ENCODE measurements around the gene EPHA6.

EPHA6 gene

GRCh38 chr3:96836153-96836915 lies 21.9 kb downstream of the EPHA6 start:
- WGBS (ENCODE audit: extremely low coverage, insufficient coverage, low lambda C conversion rate), result no CpG with 5 or more reads among the region's 2 CpGs
- Histone ChIP-seq H3K9ac (ENCODE audit: low read length) (no peak overlapping the region), H3K36me3 (ENCODE audit: control insufficient read depth, insufficient read depth, low read length) (no peaks in the 10 kb centered on the region), H3K4ac (ENCODE audit: low read depth, low read length) (no peak overlapping the region), H3K18ac (ENCODE audit: low read length) (no peak overlapping the region), H2BK15ac (replicated peaks; ENCODE audit: low read depth) (no peak overlapping the region), H3K23ac (ENCODE audit: low read length) (no peak overlapping the region), H3K4me1 (ENCODE audit: control insufficient read depth, low read depth, low read length) (no peaks in the 10 kb centered on the region), H4K8ac (ENCODE audit: low read depth, low read length) (no peak overlapping the region), H3K79me1 (ENCODE audit: low read length) (no peaks in the 10 kb centered on the region), H3K56ac (ENCODE audit: low read length) (no peak overlapping the region), H3K79me2 (ENCODE audit: control insufficient read depth, insufficient read depth, low read length) (no peaks in the 10 kb centered on the region), H3K27me3 (ENCODE audit: insufficient read depth, low read length, poor library complexity) (no peaks in the 10 kb centered on the region), H3K4me3 (ENCODE audit: low read length) (no peak overlapping the region), H2BK5ac (ENCODE audit: low read length) (no peak overlapping the region), H3K4me2 (ENCODE audit: low read length) (no peak overlapping the region), H2BK120ac (ENCODE audit: low read depth, low read length) (no peak overlapping the region), H3K27ac (ENCODE audit: low read depth, low read length) (no peak overlapping the region), H2AK5ac (ENCODE audit: low read length) (no peak overlapping the region), H4K5ac (ENCODE audit: low read length) (no peak overlapping the region)
- DNase-seq, result no peak

- Histone ChIP-seq H3K79me1 (ENCODE audit: low read length) (no peaks in the 10 kb centered on the region), H2BK120ac (ENCODE audit: low read depth, low read length) (no peak overlapping the region), H3K4ac (ENCODE audit: low read depth, low read length) (no peak overlapping the region), H3K4me3 (ENCODE audit: low read length) (no peak overlapping the region), H3K79me2 (ENCODE audit: control insufficient read depth, insufficient read depth, low read length) (no peaks in the 10 kb centered on the region), H3K36me3 (ENCODE audit: control insufficient read depth, insufficient read depth, low read length) (no peaks in the 10 kb centered on the region), H3K9ac (ENCODE audit: low read length) (no peak overlapping the region), H4K8ac (ENCODE audit: low read depth, low read length) (no peak overlapping the region), H2AK5ac (ENCODE audit: low read length) (no peak overlapping the region), H3K56ac (ENCODE audit: low read length) (no peak overlapping the region), H2BK5ac (ENCODE audit: low read length) (no peak overlapping the region), H3K27me3 (ENCODE audit: insufficient read depth, low read length, poor library complexity) (no peaks in the 10 kb centered on the region), H3K4me1 (ENCODE audit: control insufficient read depth, low read depth, low read length) (no peaks in the 10 kb centered on the region), H3K27ac (ENCODE audit: low read depth, low read length) (no peak overlapping the region), H3K4me2 (ENCODE audit: low read length) (no peak overlapping the region), H2BK15ac (replicated peaks; ENCODE audit: low read depth) (no peak overlapping the region), H3K18ac (ENCODE audit: low read length) (no peak overlapping the region), H3K23ac (ENCODE audit: low read length) (no peak overlapping the region), H4K5ac (ENCODE audit: low read length) (no peak overlapping the region)
- WGBS (ENCODE audit: extremely low coverage, insufficient coverage, low lambda C conversion rate), result no CpG with 5 or more reads among the region's 6 CpGs
- no peak for DNase-seq
Observed at GRCh38 chr3:96843505-96844203, 29.3 kb downstream of the EPHA6 start.

- H3K79me1 ChIP-seq (ENCODE audit: low read length), result no peaks in the 10 kb centered on the region
- no peak overlapping the region for H3K4me3 ChIP-seq (ENCODE audit: low read length)
- H2BK15ac ChIP-seq (replicated peaks; ENCODE audit: low read depth), result no peak overlapping the region
- no peak overlapping the region for H4K8ac ChIP-seq (ENCODE audit: low read depth, low read length)
- H3K18ac ChIP-seq (ENCODE audit: low read length), result no peak overlapping the region
- no peak overlapping the region for H4K5ac ChIP-seq (ENCODE audit: low read length)
- H3K4me1 ChIP-seq (ENCODE audit: control insufficient read depth, low read depth, low read length), result no peaks in the 10 kb centered on the region
- no peak overlapping the region for H2BK5ac ChIP-seq (ENCODE audit: low read length)
- H2BK120ac ChIP-seq (ENCODE audit: low read depth, low read length), result no peak overlapping the region
- no peak overlapping the region for H3K27ac ChIP-seq (ENCODE audit: low read depth, low read length)
- no peak overlapping the region for H2AK5ac ChIP-seq (ENCODE audit: low read length)
- no peak overlapping the region for H3K4ac ChIP-seq (ENCODE audit: low read depth, low read length)
- DNase-seq, result no peak
- H3K23ac ChIP-seq (ENCODE audit: low read length), result no peak overlapping the region
- no peaks in the 10 kb centered on the region for H3K79me2 ChIP-seq (ENCODE audit: control insufficient read depth, insufficient read depth, low read length)
- H3K56ac ChIP-seq (ENCODE audit: low read length), result no peak overlapping the region
- H3K9ac ChIP-seq (ENCODE audit: low read length), result no peak overlapping the region
- H3K27me3 ChIP-seq (ENCODE audit: insufficient read depth, low read length, poor library complexity), result no peaks in the 10 kb centered on the region
- no peaks in the 10 kb centered on the region for H3K36me3 ChIP-seq (ENCODE audit: control insufficient read depth, insufficient read depth, low read length)
- no peak overlapping the region for H3K4me2 ChIP-seq (ENCODE audit: low read length)
Observed at GRCh38 chr3:96844204-96844514, 29.8 kb downstream of the EPHA6 start.

GRCh38 chr3:96852849-96853248 lies 38.5 kb downstream of the EPHA6 start:
- Histone ChIP-seq H3K4me1 (ENCODE audit: control insufficient read depth, low read depth, low read length) (no peaks in the 10 kb centered on the region), H3K36me3 (ENCODE audit: control insufficient read depth, insufficient read depth, low read length) (no peaks in the 10 kb centered on the region)
- WGBS (ENCODE audit: extremely low coverage, insufficient coverage, low lambda C conversion rate), result no CpG with 5 or more reads among the region's 2 CpGs

GRCh38 chr3:96860882-96861281 lies 46.5 kb downstream of the EPHA6 start:
- no peak overlapping the region for H3K4ac ChIP-seq (ENCODE audit: low read depth, low read length)
- H3K27me3 ChIP-seq (ENCODE audit: insufficient read depth, low read length, poor library complexity), result no peaks in the 10 kb centered on the region
- H2BK120ac ChIP-seq (ENCODE audit: low read depth, low read length), result no peak overlapping the region
- no peak overlapping the region for H3K27ac ChIP-seq (ENCODE audit: low read depth, low read length)
- H2BK15ac ChIP-seq (replicated peaks; ENCODE audit: low read depth), result no peak overlapping the region
- H2AK5ac ChIP-seq (ENCODE audit: low read length), result no peak overlapping the region
- no CpG with 5 or more reads among the region's 1 CpG for WGBS (ENCODE audit: extremely low coverage, insufficient coverage, low lambda C conversion rate)
- no peak overlapping the region for H3K4me3 ChIP-seq (ENCODE audit: low read length)
- no peak overlapping the region for H2BK5ac ChIP-seq (ENCODE audit: low read length)
- no peak overlapping the region for H3K4me2 ChIP-seq (ENCODE audit: low read length)
- H3K4me1 ChIP-seq (ENCODE audit: control insufficient read depth, low read depth, low read length), result no peaks in the 10 kb centered on the region
- no peak overlapping the region for H3K56ac ChIP-seq (ENCODE audit: low read length)
- H4K5ac ChIP-seq (ENCODE audit: low read length), result no peak overlapping the region
- no peak for DNase-seq
- no peak overlapping the region for H3K18ac ChIP-seq (ENCODE audit: low read length)
- no peak overlapping the region for H3K23ac ChIP-seq (ENCODE audit: low read length)
- no peaks in the 10 kb centered on the region for H3K79me2 ChIP-seq (ENCODE audit: control insufficient read depth, insufficient read depth, low read length)
- no peak overlapping the region for H4K8ac ChIP-seq (ENCODE audit: low read depth, low read length)
- no peaks in the 10 kb centered on the region for H3K36me3 ChIP-seq (ENCODE audit: control insufficient read depth, insufficient read depth, low read length)
- H3K9ac ChIP-seq (ENCODE audit: low read length), result no peak overlapping the region
- no peaks in the 10 kb centered on the region for H3K79me1 ChIP-seq (ENCODE audit: low read length)

More at GRCh38 chr3:96852849-96853248, 38.5 kb downstream of the EPHA6 start:
- Histone ChIP-seq H3K79me2 (ENCODE audit: control insufficient read depth, insufficient read depth, low read length) (no peaks in the 10 kb centered on the region), H3K56ac (ENCODE audit: low read length) (no peak overlapping the region), H3K4me2 (ENCODE audit: low read length) (no peak overlapping the region), H3K79me1 (ENCODE audit: low read length) (no peaks in the 10 kb centered on the region), H3K27ac (ENCODE audit: low read depth, low read length) (no peak overlapping the region), H3K27me3 (ENCODE audit: insufficient read depth, low read length, poor library complexity) (no peaks in the 10 kb centered on the region), H4K5ac (ENCODE audit: low read length) (no peak overlapping the region), H3K23ac (ENCODE audit: low read length) (no peak overlapping the region), H2AK5ac (ENCODE audit: low read length) (no peak overlapping the region), H2BK5ac (ENCODE audit: low read length) (no peak overlapping the region), H3K4ac (ENCODE audit: low read depth, low read length) (no peak overlapping the region), H4K8ac (ENCODE audit: low read depth, low read length) (no peak overlapping the region), H2BK15ac (replicated peaks; ENCODE audit: low read depth) (no peak overlapping the region), H2BK120ac (ENCODE audit: low read depth, low read length) (no peak overlapping the region), H3K9ac (ENCODE audit: low read length) (no peak overlapping the region), H3K4me3 (ENCODE audit: low read length) (no peak overlapping the region), H3K18ac (ENCODE audit: low read length) (no peak overlapping the region)
- no peak for DNase-seq
